ENCODE measurements around the gene SYT9. TPM values are rescaled to one million over a fixed set of nuclear protein-coding genes. Genes with fewer than 3 reads are reported as not detected.

SYT9 gene
- total and polyA plus RNA-seq, 9 of the 15 experiments (the other 6 are each of a cell fraction or from before 2014, with no cell fraction given), result 0.01 TPM; not detected in 8

DNA sequence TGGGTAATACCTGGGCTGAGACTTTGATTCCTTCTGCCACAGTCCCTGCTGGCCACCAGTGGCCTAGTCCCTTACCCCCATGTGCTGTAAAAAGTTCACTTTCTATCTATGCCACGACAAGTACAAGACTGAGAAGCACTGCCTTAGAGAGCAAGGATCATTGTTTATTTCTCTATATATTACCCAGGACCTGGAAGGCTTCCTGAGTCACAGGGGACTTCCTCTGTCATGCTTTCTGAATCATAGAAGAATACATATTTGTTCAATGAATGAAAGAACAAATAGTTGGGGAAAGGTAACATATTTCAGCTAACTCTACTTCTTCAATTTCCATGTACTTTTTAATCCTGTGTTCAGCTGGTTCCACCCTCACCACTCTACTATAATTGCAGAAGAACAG is 5.5 kb upstream of the SYT9 start (continued):
- TF ChIP-seq, protein P1, sequence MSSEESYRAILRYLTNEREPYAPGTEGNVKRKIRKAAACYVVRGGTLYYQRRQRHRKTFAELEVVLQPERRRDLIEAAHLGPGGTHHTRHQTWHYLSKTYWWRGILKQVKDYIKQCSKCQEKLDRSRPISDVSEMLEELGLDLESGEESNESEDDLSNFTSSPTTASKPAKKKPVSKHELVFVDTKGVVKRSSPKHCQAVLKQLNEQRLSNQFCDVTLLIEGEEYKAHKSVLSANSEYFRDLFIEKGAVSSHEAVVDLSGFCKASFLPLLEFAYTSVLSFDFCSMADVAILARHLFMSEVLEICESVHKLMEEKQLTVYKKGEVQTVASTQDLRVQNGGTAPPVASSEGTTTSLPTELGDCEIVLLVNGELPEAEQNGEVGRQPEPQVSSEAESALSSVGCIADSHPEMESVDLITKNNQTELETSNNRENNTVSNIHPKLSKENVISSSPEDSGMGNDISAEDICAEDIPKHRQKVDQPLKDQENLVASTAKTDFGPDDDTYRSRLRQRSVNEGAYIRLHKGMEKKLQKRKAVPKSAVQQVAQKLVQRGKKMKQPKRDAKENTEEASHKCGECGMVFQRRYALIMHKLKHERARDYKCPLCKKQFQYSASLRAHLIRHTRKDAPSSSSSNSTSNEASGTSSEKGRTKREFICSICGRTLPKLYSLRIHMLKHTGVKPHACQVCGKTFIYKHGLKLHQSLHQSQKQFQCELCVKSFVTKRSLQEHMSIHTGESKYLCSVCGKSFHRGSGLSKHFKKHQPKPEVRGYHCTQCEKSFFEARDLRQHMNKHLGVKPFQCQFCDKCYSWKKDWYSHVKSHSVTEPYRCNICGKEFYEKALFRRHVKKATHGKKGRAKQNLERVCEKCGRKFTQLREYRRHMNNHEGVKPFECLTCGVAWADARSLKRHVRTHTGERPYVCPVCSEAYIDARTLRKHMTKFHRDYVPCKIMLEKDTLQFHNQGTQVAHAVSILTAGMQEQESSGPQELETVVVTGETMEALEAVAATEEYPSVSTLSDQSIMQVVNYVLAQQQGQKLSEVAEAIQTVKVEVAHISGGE (CRISPR knock-in tag; IDR thresholded peaks at IDR 0.05), result no peak
- no peak for TF ChIP-seq NR2C1 (IDR thresholded peaks at IDR 0.05)
- no peak for TF ChIP-seq NR2C1 (tag; IDR thresholded peaks at IDR 0.05)
- TF ChIP-seq XRCC4 (IDR thresholded peaks at IDR 0.05; ENCODE audit: extremely low read depth, insufficient read depth, insufficient read length), result no peak

DNA sequence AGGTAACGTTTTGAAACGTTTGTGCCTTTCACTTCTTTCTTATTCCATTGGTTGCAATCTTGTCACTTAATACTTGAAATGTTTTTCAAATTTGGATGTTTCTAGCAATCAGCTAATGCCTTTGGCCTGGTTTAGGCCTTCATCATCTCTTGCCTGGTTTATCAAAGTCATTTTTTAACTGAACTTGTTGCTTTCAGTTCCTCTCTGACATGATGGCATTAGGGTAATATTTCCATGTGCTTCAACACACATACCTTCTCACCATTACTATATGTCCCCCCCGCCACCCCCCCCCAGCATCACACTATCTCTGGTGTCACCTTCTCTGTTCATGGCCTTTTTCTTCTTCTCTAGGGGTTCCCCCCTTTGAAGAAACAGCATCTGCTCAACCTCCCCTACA is 1.5 kb upstream of the SYT9 start:
- no peak overlapping the region for H3K27ac ChIP-seq (ENCODE audit: extremely low read depth, low read depth, low read length)
- intact Hi-C loops (cut with micrococcal nuclease) (no loop called here), in situ Hi-C loops (cut with MboI) (no loop called here)
- peaks cover 11 to 25% of the 10 kb centered on the region in 2 experiments; a peak in 4 of 5 replicates for H3K27me3 ChIP-seq (ENCODE audit: control insufficient read depth in 2 of 2, insufficient read depth in 2 of 2, low read length in 2 of 2)
- CTCF ChIA-PET (ENCODE audit: low intra/inter-chr PET ratio), result no interaction called here
- no TSS peak for BruUV-seq (replicated peaks)
- H2AFZ ChIP-seq (ENCODE audit: low read depth, low read length), result no peak overlapping the region
- POLR2A ChIA-PET, result no interaction called here
- no peak overlapping the region for H3K4me2 ChIP-seq (ENCODE audit: insufficient read depth, low read length)
- DNase-seq (ENCODE audit: extremely low read depth in 1 of 4, low spot score in 3 of 4) (no peak), ATAC-seq (no peak), FAIRE-seq (no peak)
- no peaks in the 10 kb centered on the region for H4K20me1 ChIP-seq (replicated peaks; ENCODE audit: control insufficient read depth, insufficient read depth, low read length)
- H3K9ac ChIP-seq (ENCODE audit: insufficient read depth in 1 of 2, low read depth in 2 of 2, low read length in 2 of 2), result no peak overlapping the region
- no peaks in the 10 kb centered on the region for H3K9me1 ChIP-seq (ENCODE audit: control insufficient read depth, insufficient read depth, low read length)
- no peaks in the 10 kb centered on the region for H3K36me3 ChIP-seq (ENCODE audit: control insufficient read depth, insufficient read depth, low read length)
- H3K4me1 ChIP-seq (replicated peaks in 1 of 2; ENCODE audit: control insufficient read depth in 2 of 2, insufficient read depth in 2 of 2, low read length in 2 of 2), result peaks cover 0 to 16% of the 10 kb centered on the region in 2 experiments; a peak in 2 of 5 replicates
- 0% methylated on average over 2 of the region's 3 CpGs for WGBS (ENCODE audit: insufficient coverage, low coverage, missing lambda C conversion rate)
- no peak overlapping the region for H3K4me3 ChIP-seq
- no peaks in the 10 kb centered on the region for H3K79me2 ChIP-seq (ENCODE audit: control insufficient read depth, insufficient read depth, low read length)
- H3K9me3 ChIP-seq (replicated peaks; ENCODE audit: control insufficient read depth, insufficient read depth, low read depth, low read length), result no peaks in the 10 kb centered on the region
- TF ChIP-seq RBM25 (IDR thresholded peaks at IDR 0.05; ENCODE audit: low read depth, low read length, severe bottlenecking) (no peak), ZNF668 (CRISPR knock-in tag; IDR thresholded peaks at IDR 0.05) (no peak), RBM17 (IDR thresholded peaks at IDR 0.05; ENCODE audit: borderline replicate concordance, low read depth, low read length) (no peak), ZNF431 (CRISPR knock-in tag; IDR thresholded peaks at IDR 0.05) (no peak), SNIP1 (IDR thresholded peaks at IDR 0.05; ENCODE audit: low read depth) (no peak), DDX20 (tag; IDR thresholded peaks at IDR 0.05; ENCODE audit: low read depth) (no peak), GABPB2 (CRISPR knock-in tag; conservative IDR thresholded peaks at IDR 0.05) (no peak)
- TF ChIP-seq, protein P2, sequence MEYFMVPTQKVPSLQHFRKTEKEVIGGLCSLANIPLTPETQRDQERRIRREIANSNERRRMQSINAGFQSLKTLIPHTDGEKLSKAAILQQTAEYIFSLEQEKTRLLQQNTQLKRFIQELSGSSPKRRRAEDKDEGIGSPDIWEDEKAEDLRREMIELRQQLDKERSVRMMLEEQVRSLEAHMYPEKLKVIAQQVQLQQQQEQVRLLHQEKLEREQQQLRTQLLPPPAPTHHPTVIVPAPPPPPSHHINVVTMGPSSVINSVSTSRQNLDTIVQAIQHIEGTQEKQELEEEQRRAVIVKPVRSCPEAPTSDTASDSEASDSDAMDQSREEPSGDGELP (CRISPR knock-in tag; IDR thresholded peaks at IDR 0.05; ENCODE audit: borderline replicate concordance), result no peak
- TF ChIP-seq, protein P3, sequence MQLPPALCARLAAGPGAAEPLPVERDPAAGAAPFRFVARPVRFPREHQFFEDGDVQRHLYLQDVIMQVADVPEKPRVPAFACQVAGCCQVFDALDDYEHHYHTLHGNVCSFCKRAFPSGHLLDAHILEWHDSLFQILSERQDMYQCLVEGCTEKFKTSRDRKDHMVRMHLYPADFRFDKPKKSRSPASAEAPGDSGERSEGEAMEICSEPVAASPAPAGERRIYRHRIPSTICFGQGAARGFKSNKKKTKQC (CRISPR knock-in tag; IDR thresholded peaks at IDR 0.05), result no peak
